SK-N-SH treated with all-trans-retinoic acid at 6 μM for 48 hours (cell line): ENCODE data around the gene MIR17HG.

ENCODE experiments used
- ATAC-seq: fragments of 200-7000 bp; cut with Tn5 transposase; 3 replicates; pipeline ENCODE4 v1.9.1; 2020; ENCODE audit warnings: mild to moderate bottlenecking, moderate library complexity
- ARNTL ChIP-seq: fragments of 450-650 bp; formaldehyde crosslinking; IDR thresholded peaks from 2 replicates; pipeline ENCODE4 v1.5.0; 2020; ENCODE audit warnings: low read depth, mild to moderate bottlenecking, moderate library complexity, borderline replicate concordance
- CREB5 ChIP-seq: fragments of 250-450 bp; sonication (Bioruptor Pico); IDR thresholded peaks from 2 replicates; pipeline ENCODE4 v1.5.1; 2020; ENCODE audit warnings: low read depth, mild to moderate bottlenecking, moderate library complexity
- CSDC2 ChIP-seq: fragments of 250-450 bp; sonication (Bioruptor Pico); IDR thresholded peaks from 2 replicates; pipeline ENCODE4 v1.5.0; 2020; ENCODE audit warnings: mild to moderate bottlenecking, moderate library complexity
- CSRNP3 ChIP-seq: fragments of 250-450 bp; sonication (Bioruptor Pico); IDR thresholded peaks from 2 replicates; pipeline ENCODE4 v1.5.1; 2021; ENCODE audit warnings: mild to moderate bottlenecking, moderate library complexity
- ESRRG ChIP-seq: fragments of 250-450 bp; sonication (Bioruptor Pico); IDR thresholded peaks from 2 replicates; pipeline ENCODE4 v1.6.1; 2021; ENCODE audit warnings: mild to moderate bottlenecking
- GLIS3 ChIP-seq: fragments of 250-450 bp; sonication (Bioruptor Pico); IDR thresholded peaks from 2 replicates; pipeline ENCODE4 v1.5.0; 2020; ENCODE audit warnings: mild to moderate bottlenecking, moderate library complexity
- ISL1 ChIP-seq: fragments of 250-450 bp; sonication (Bioruptor Pico); IDR thresholded peaks from 2 replicates; pipeline ENCODE4 v2.1.2; 2022; ENCODE audit warnings: mild to moderate bottlenecking, moderate library complexity
- OSR1 ChIP-seq: fragments of 250-450 bp; sonication (Bioruptor Pico); IDR thresholded peaks from 2 replicates; pipeline ENCODE4 v1.8.0; 2022; ENCODE audit warnings: moderate library complexity, mild to moderate bottlenecking, inconsistent platforms
- PATZ1 ChIP-seq: fragments of 250-450 bp; sonication (Bioruptor Pico); IDR thresholded peaks from 2 replicates; pipeline ENCODE4 v1.8.0; 2020; ENCODE audit warnings: mild to moderate bottlenecking, moderate library complexity, borderline replicate concordance
- POU6F1 ChIP-seq: fragments of 250-450 bp; sonication (Bioruptor Pico); IDR thresholded peaks from 2 replicates; pipeline ENCODE4 v1.8.0; 2021; ENCODE audit warnings: low read depth, mild to moderate bottlenecking, moderate library complexity, borderline replicate concordance
- PPARA ChIP-seq: fragments of 250-450 bp; sonication (Bioruptor Pico); IDR thresholded peaks from 2 replicates; pipeline ENCODE4 v1.5.0; 2020; ENCODE audit warnings: mild to moderate bottlenecking, borderline replicate concordance
- RARB ChIP-seq: fragments of 250-450 bp; sonication (Bioruptor Pico); IDR thresholded peaks from 2 replicates; pipeline ENCODE4 v1.8.0; 2021; ENCODE audit warnings: mild to moderate bottlenecking, moderate library complexity
- SNAI2 ChIP-seq: fragments of 250-450 bp; sonication (Bioruptor Pico); IDR thresholded peaks from 2 replicates; pipeline ENCODE4 v1.5.0; 2020; ENCODE audit warnings: mild to moderate bottlenecking, moderate library complexity
- TCF4 ChIP-seq: fragments of 250-450 bp; sonication (Bioruptor Pico); IDR thresholded peaks from 2 replicates; pipeline ENCODE4 v1.8.0; 2021; ENCODE audit warnings: mild to moderate bottlenecking, moderate library complexity, borderline replicate concordance
- TOX ChIP-seq: fragments of 250-450 bp; sonication (Bioruptor Pico); IDR thresholded peaks from 2 replicates; pipeline ENCODE4 v1.8.0; 2021; ENCODE audit warnings: mild to moderate bottlenecking, moderate library complexity, borderline replicate concordance
- TSHZ2 ChIP-seq: fragments of 250-450 bp; sonication (Bioruptor Pico); IDR thresholded peaks from 2 replicates; pipeline ENCODE4 v1.5.0; 2020; ENCODE audit warnings: mild to moderate bottlenecking, moderate library complexity
- ZC3H10 ChIP-seq: fragments of 250-450 bp; sonication (Bioruptor Pico); IDR thresholded peaks from 2 replicates; pipeline ENCODE4 v1.5.1; 2021; ENCODE audit warnings: mild to moderate bottlenecking, moderate library complexity
- ZFP3 ChIP-seq: fragments of 250-450 bp; sonication (Bioruptor Pico); IDR thresholded peaks from 2 replicates; pipeline ENCODE4 v1.5.0; 2020; ENCODE audit warnings: mild to moderate bottlenecking, moderate library complexity
- ZFP30 ChIP-seq: fragments of 450-650 bp; formaldehyde crosslinking; IDR thresholded peaks from 2 replicates; pipeline ENCODE4 v1.5.0; 2022; ENCODE audit warnings: mild to moderate bottlenecking, moderate library complexity
- ZNF565 ChIP-seq: fragments of 450-650 bp; formaldehyde crosslinking; conservative IDR thresholded peaks from 2 replicates; pipeline ENCODE4 v1.5.0; 2020; ENCODE audit warnings: low read depth, mild to moderate bottlenecking, moderate library complexity
- ZNF70 ChIP-seq: fragments of 450-650 bp; formaldehyde crosslinking; IDR thresholded peaks from 2 replicates; pipeline ENCODE4 v1.5.0; 2020; ENCODE audit warnings: mild to moderate bottlenecking, moderate library complexity
- ZNF8 ChIP-seq: fragments of 450-650 bp; formaldehyde crosslinking; IDR thresholded peaks from 2 replicates; pipeline ENCODE4 v1.5.0; 2020; ENCODE audit warnings: mild to moderate bottlenecking, moderate library complexity

Gene MIR17HG

GRCh38 chr13:91370501-91370900 is 23.0 kb downstream of the MIR17HG start:
- TF ChIP-seq SNAI2 (CRISPR knock-in tag) = no peak
- TF ChIP-seq RARB = no peak
- ATAC-seq = no peak

- TF ChIP-seq ZC3H10 (no peak), ZFP30 (CRISPR knock-in tag) (no peak), POU6F1 (no peak), SNAI2 (CRISPR knock-in tag) (no peak), ZNF565 (CRISPR knock-in tag) (no peak), TCF4 (no peak), ARNTL (no peak), CREB5 (CRISPR knock-in tag) (no peak), TSHZ2 (CRISPR knock-in tag) (no peak), PPARA (CRISPR knock-in tag) (no peak), RARB (no peak), ZNF8 (CRISPR knock-in tag) (no peak), ZNF70 (no peak)
- ATAC-seq = no peak
These were observed 25.4 kb downstream of the MIR17HG start for GRCh38 chr13:91372911-91373310.

- TF ChIP-seq ZFP3 (CRISPR knock-in tag) (no peak), ESRRG (CRISPR knock-in tag) (no peak)
- TF ChIP-seq, all 23 proteins: peak for 0
These were observed 27.7 kb downstream of the MIR17HG start for GRCh38 chr13:91375116-91375729.

GRCh38 chr13:91381371-91381770 is 33.9 kb downstream of the MIR17HG start:
- TF ChIP-seq ZNF565 (CRISPR knock-in tag) (no peak), OSR1 (no peak), POU6F1 (no peak), GLIS3 (CRISPR knock-in tag) (no peak), TSHZ2 (CRISPR knock-in tag) (no peak), RARB (no peak), TCF4 (no peak), PATZ1 (no peak), ZFP30 (CRISPR knock-in tag) (no peak), CSDC2 (CRISPR knock-in tag) (no peak), SNAI2 (CRISPR knock-in tag) (no peak), ZC3H10 (no peak), ESRRG (CRISPR knock-in tag) (no peak), CSRNP3 (CRISPR knock-in tag) (no peak), TOX (CRISPR knock-in tag) (no peak), ARNTL (no peak), ISL1 (CRISPR knock-in tag) (no peak), PPARA (CRISPR knock-in tag) (no peak)
- peak; percentile 57; the same call in 2 of the 3 replicates for ATAC-seq

More at GRCh38 chr13:91375116-91375729, 27.7 kb downstream of the MIR17HG start:
- ATAC-seq = peak; percentile 90
